ENCODE results near the gene PLCB2.

GRCh38 chr15:40264321-40265153 is 43.2 kb downstream of the PLCB2 start:
- no peak for TF ChIP-seq CTCF (IDR thresholded peaks at IDR 0.05; ENCODE audit: low read depth, low read length)
- no peak for TF ChIP-seq POLR2A (IDR thresholded peaks at IDR 0.05; ENCODE audit: extremely low read depth, insufficient read length)
